Epidermal melanocyte (primary cell): Measurements from ENCODE around the gene TXNDC11.

Source experiments
- DNase-seq: peaks from one replicate; pipeline ENCODE4 v3.0.0; 2011; ENCODE audit warnings: low spot score; ENCODE audit not compliant: insufficient read length

TXNDC11 gene

GRCh38 chr16:11658896-11659708, 83.6 kb downstream of the TXNDC11 start:
- no peak for DNase-seq

GRCh38 chr16:11657556-11657955, 85.1 kb downstream of the TXNDC11 start:
- DNase-seq: no peak

- DNase-seq: no peak
These were observed 87.0 kb downstream of the TXNDC11 start for GRCh38 chr16:11655655-11656054.

GRCh38 chr16:11651796-11652195, 90.9 kb downstream of the TXNDC11 start:
- no peak for DNase-seq

DNA sequence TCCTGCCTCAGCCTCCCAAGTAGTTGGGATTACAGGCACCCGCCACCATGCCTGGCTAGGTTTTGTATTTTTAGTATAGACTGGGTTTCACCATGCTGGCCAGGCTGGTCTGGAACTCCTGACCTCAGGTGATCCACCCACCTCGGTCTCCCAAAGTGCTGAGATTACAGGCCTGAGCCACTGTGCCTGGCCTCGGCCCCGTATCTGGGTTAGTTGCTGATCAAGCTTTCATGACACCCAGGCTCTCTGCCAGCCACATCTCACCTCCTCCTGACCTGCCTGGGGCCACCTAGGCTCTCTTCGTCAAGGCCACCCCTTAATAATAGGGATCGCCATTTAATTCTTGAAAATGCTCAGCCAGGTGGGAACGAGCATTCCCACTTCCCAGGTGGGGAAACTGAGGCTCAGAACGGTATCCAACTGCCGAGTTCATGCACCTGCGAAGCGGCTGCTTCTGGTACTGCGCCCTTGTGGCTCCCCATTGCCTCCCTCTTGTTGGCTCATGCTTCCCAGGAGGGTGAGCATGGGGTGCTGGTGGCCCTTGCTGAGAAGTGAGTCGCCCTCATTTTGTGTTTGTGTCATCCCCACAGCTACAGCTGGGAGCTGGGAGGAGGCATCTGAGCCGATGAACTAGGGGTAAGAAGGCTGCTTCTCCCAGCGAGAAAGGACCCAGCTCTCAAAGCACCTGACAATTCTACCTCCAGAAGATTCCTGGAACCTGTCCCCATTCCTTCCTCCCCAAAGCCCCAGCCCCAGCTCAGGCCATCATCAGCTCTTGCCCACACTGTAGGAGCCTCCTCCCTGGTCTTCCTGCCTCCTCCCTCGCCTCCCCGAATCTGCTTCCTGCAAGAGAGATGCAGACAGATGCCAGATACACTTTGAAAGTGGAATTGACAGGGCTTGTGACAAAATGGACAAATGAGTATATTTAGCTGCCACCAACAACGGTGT, 91.7 kb downstream of the TXNDC11 start:
- DNase-seq: no peak

DNA sequence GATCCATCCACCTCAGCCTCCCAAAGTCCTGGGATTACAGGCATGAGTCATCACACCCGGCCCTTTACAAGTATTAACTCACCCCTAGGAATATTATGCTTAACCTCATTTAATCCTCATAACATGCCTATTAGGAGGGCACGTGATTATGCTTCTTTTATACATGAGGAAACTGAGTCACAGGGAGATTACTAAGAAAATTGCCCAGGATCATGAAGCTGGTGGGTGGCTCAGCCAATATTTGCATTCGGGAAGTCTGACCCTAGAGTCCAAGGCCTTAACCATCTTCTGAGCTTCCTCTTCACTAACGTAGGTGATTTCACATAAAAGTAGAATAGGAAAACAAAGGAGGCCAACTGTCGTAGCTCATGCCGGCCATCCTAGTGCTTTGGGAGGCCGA, 93.4 kb downstream of the TXNDC11 start:
- no peak for DNase-seq

GRCh38 chr16:11642765-11643116, 99.9 kb downstream of the TXNDC11 start:
- DNase-seq: no peak

DNA sequence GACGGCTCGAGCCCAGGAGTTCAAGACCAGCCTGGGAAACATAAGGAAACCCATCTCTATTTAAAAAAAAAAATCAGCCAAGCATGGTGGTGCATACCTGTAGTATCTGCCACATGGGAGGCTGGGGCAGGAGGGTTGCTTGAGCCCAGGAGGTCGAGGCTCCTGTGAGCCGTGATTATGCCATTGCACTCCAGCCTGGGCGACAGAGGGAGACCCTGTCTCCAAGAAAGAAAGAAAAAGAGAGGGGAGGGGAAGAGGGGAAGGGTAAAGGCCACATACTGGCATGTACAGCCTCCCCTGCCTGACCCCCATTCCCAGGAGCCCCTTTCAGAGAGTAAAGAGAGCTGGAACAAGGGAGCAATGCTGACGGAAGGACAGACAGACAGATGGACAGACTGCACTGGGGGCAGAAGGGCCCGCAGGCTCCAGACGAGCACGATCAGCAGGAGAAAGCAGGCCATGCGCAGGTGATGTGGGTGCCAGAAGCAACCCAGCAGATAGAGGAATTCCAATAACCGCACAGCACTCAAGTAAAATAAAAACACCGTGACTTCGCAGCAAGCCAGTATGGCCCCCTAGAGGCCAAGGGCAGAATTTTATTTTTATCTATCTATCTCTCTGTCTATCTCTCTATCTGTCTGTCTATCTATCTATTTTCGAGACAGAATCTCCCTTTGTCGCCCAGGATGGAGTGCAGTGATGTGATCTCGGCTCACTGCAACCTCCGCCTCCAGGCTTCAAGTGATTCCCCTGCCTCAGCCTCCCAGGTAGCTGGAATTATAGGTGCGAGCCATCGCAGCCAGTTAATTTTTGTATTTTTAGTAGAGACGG, 101.5 kb downstream of the TXNDC11 start:
- DNase-seq: no peak

GRCh38 chr16:11639925-11640899, 102.4 kb downstream of the TXNDC11 start:
- peak; percentile 66 for DNase-seq

DNA sequence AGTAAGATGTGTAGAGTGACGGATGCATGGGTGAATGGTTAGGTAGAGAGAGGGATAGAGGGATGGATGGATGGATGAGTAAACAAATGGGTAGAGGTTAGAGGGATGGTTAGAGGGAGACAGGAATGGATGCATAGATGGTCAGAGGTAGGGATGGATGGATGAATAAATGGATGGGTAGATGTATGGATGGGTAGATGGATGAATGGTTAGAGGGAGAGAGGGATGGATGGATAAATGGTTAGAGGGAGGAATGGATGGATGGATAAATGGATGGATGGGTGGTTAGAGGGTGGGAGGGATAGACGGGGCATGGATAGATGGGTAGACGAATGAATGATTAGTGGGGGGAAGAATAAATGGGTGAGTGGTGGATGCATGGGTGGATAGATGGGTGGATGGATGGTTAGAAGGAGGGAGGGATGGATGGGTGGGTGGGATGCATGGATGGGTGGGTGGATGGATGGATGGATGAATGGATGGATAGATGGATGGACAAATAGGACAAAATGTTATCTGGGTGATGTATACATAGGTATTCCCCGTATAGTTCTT, 103.6 kb downstream of the TXNDC11 start:
- no peak for DNase-seq

DNA sequence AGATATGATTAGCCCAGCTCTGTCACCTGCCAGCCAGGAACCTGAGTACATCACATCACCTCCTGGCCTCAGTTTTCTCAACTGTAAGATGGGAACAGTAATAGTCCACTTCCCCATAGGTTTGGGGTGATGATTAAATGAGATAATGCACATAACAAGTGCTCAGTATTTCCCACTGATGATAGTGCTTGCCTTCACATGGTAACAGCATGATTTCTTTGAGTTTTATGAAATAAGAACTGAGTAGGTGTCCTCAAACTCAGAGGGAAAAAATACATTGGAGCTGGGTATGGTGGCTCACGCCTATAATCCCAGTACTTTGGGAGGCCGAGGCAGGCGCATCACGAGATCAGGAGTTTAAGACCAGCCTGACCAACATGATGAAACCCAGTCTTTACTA, 104.5 kb downstream of the TXNDC11 start:
- DNase-seq: no peak

DNA sequence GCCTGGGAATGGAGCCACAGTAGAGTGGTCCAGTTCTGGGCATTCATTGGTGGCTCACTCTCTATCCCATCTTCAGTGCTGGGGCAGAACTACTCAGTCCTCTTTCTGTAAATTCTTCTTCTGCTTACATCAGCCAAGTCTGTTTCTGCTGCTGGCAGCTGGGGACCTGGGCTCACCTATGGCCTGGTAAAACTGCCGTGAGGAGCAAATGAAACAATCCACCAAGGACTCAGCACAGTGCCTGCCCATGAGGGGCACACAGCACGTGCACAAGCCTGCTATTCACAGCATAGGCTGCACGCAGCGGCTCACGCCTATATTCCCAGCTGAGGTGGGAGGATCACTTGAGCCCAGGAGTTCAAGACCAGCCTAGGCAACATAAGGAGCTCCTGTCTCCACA, 105.3 kb downstream of the TXNDC11 start:
- no peak for DNase-seq

GRCh38 chr16:11636172-11636721, 106.4 kb downstream of the TXNDC11 start:
- no peak for DNase-seq

- DNase-seq: no peak
These were observed 106.9 kb downstream of the TXNDC11 start for GRCh38 chr16:11635679-11636171.

DNA sequence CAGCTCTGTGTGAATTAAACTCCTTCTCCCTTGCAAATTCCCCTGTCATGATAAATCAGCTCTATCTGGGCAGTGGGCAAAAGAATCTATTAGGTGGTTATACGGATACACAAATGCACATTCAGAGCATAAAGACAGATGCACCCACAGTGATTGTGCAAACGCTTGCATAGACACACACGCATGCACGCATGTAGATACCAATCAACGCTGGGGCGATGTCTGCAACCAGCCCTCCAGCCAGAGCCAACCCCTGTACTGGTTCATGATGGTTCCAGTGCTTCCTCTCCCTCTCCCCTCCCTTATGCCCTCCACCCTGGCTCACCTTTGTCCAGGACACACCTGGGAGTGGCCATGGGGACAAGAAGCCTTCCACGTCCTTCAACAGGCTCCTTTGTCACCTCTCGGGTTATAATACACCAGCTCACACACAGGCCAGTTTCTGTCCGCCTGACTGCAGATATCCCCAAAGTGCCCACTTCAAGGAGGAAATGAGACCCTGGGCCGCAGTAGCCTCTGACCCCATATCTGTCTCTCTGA, 107.5 kb downstream of the TXNDC11 start:
- DNase-seq: no peak

DNA sequence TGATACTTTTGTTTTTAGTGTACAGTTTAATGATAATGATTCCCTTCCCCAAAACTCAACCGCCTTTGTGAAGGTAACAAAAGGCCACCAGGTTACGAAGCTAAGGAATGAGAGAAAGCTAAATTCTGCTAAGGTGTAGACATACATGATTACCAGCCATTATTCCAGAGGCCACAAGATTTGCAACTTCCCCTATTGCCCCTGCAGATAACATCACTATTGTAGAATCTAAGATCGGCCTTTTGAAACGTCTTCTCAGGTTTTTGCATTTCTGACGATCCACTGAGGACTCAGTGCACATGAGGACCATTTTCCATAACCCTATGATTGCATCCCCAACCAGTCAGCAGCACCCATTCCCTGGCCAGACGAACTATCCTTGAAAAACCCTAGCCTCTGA, 108.3 kb downstream of the TXNDC11 start:
- no peak for DNase-seq

DNA sequence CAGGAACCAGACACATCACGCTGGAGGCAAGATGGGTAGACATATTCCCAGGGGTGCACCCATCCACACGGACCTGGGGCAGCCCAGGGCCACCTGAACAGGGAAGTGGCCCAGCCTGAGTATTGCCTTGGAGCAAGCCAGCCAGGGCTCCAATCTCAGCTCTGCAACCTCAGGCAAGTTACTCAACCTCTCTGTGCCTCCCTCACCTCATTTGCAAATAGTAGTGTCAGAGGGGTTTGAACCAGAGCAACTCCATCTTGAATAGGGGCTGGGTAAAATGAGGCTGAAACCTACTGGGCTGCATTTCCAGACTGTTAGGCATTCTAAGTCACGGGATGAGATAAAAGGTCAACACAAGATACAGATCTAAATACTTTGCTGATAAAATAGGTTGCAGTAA, 109.5 kb downstream of the TXNDC11 start:
- no peak for DNase-seq

DNA sequence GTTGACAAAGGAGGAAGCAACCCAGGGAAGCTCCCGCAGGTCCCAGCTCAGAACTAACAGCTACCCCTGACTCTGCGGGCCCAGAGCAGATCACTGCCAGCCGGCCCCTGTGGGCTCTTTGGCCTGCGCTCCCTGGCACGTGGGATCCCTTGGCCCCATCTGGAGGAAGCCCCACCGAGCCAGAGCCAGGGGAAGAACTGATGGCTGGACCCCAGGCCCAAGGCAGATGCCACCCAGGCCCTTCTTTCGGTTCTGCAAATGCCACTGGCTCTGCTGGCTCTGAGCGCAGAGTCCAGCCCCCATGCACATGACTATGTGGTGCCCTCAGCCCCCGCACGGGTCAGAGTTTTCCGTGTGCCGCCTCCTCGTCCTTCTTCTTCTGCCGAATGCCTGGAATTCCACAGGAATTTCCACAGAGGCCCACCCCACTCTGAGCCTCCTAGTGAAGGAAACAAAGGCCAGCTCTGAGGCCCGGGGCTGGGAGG, 110.2 kb downstream of the TXNDC11 start:
- DNase-seq: no peak

DNA sequence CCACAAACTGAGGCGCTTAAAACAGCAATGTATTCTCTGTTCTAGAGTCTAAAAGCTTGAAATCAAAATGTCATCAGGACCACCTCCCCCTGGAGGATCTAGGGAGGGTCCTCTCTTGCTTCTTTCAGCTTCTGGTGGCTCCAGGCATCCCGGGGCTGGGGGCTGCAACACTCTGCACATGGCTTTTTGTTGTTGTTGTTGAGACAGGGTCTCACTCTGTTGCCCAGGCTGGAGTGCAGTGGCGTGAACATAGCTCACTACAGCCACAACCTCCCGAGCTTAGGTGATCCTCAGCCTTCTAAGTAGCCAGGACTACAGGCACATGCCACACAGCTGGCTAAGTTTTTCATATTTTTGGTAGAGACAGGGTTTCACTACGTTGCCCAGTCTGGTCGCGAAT, 111.4 kb downstream of the TXNDC11 start:
- no peak for DNase-seq
